HUES6 (cell line): ENCODE results near the gene AKR1B1.

Experiments used
- H3K27ac ChIP-seq: 2 replicates; pipeline ENCODE4 v1.7.0; 2013; ENCODE audit warnings: low read depth, mild to moderate bottlenecking, low read length, inconsistent platforms
- H3K27me3 ChIP-seq: 2 replicates; pipeline ENCODE4 v1.6.1; 2013; ENCODE audit warnings: low read length; ENCODE audit not compliant: control insufficient read depth, insufficient read depth
- H3K36me3 ChIP-seq: 2 replicates; pipeline ENCODE4 v1.6.1; 2013; ENCODE audit warnings: low read length; ENCODE audit not compliant: control insufficient read depth, insufficient read depth
- H3K4me1 ChIP-seq: 2 replicates; pipeline ENCODE4 v1.6.1; 2013; ENCODE audit warnings: low read length; ENCODE audit not compliant: control insufficient read depth, insufficient read depth
- H3K4me3 ChIP-seq: 2 replicates; pipeline ENCODE4 v1.5.1; 2013; ENCODE audit warnings: low read depth, low read length
- H3K9ac ChIP-seq: one replicate; pipeline ENCODE4 v1.6.1; 2013; ENCODE audit warnings: mild to moderate bottlenecking, low read length
- H3K9me3 ChIP-seq: 2 replicates; pipeline ENCODE4 v1.6.1; 2013; ENCODE audit warnings: low read depth, low read length; ENCODE audit not compliant: control insufficient read depth, insufficient read depth

The AKR1B1 gene

DNA sequence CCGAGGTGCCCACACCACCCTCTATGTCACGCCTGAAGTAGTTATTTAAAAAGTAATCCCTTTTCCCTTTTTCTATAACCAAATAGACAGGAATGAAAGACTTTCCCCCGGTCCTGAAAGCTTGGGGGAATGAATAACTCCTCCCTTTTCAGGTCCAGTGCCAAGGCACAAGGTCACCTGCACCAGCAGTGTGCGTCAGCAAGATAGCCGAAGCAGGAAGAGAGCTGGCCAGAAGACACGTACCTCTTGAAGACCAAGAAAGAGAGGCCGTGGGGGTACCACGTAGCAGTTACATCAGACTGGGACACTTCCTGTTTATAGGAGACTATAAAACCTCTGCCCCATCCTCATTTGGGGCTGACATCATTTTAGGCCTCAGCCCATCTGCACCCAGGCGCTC lies 10.7 kb upstream of the AKR1B1 start:
- Histone ChIP-seq H3K27ac (no peak overlapping the region), H3K9ac (no peak overlapping the region), H3K9me3 (peaks cover 4% of the 10 kb centered on the region; the same call in 1 of the 2 replicates), H3K4me1 (no peaks in the 10 kb centered on the region), H3K27me3 (no peaks in the 10 kb centered on the region), H3K36me3 (no peaks in the 10 kb centered on the region), H3K4me3 (no peak overlapping the region)

DNA sequence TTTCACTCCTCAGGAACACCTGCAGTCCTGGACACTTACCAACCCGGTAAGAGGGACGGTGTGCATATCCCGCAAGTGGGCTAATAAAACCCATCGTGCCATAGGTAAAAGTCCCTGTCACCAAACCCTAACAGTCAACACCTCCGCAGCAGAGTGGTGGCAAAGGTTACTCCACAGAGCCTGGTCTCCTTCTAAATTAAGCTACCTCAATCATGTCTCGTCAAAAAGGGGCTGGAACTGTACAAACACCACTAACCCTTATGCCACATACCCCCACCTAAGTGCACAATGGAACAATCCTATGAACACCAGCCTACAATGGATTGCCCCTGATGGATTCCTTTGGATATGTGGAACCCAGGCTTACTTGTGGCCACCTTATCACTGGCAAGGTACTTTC lies 9.6 kb upstream of the AKR1B1 start:
- Histone ChIP-seq H3K9ac (no peak overlapping the region), H3K27ac (no peak overlapping the region), H3K4me1 (no peaks in the 10 kb centered on the region), H3K27me3 (no peaks in the 10 kb centered on the region), H3K4me3 (no peak overlapping the region), H3K36me3 (no peaks in the 10 kb centered on the region), H3K9me3 (peaks cover 12% of the 10 kb centered on the region; the same call in 1 of the 2 replicates)

DNA sequence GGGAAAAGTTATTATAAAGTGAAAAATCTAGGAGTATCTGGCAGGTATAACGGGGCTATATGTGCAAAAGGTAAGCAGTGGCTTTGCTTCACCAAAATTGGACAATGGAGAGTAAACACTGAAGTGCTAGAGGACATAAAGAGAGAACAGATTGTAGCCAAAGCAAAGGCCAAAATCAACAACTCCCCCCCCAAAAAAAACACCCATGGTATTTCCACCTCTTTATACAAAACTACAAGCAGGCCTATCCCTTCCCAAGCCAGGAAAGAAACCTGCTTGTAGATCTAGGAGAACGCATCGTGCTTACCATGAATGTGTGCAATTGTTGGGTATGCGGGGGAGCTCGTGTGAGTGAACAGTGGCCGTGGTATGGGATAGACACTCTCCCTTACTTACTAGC lies 9.2 kb upstream of the AKR1B1 start:
- H3K27ac ChIP-seq: no peak overlapping the region
- H3K36me3 ChIP-seq: no peaks in the 10 kb centered on the region
- H3K4me3 ChIP-seq: no peak overlapping the region
- no peak overlapping the region for H3K9ac ChIP-seq
- H3K4me1 ChIP-seq: no peaks in the 10 kb centered on the region
- peaks cover 12% of the 10 kb centered on the region; the same call in 1 of the 2 replicates for H3K9me3 ChIP-seq
- H3K27me3 ChIP-seq: no peaks in the 10 kb centered on the region

DNA sequence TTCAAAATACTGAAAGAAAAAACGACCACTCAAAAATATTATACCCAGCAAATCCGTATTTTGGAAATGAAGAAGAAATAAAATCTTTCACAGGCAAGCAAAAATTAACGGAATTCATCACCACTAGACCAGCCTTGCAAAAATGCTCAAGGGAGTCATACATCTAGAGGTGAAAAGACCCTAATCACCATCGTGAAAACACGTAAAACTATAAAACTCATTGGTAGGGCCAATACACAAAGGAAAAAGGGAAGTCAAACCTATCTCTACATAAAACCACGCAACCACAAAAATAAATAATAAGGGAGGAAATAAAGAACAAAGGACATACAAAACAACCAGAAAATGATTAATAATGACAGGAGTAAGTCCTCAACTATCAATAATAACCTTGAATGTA lies 6.6 kb upstream of the AKR1B1 start:
- Histone ChIP-seq H3K27me3 (no peaks in the 10 kb centered on the region), H3K9me3 (peaks cover 12% of the 10 kb centered on the region; the same call in 1 of the 2 replicates)

DNA sequence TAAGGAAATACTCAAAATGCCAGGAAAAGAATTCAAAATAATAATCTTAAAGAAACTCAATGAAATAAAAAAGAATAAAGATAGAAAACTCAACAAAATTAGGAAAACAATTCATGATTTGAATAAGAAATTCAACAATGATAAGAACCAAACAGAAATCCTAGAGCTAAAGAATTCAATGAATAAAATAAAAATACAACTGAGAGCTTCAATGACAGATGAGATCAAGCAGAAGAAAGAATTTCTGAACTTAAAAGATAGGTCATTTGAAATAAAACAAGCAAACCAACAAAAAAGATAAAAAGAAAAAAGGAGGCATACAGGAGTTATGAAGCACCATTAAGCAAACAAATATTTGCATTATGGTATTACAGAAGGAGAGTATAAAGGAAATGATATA lies 5.6 kb upstream of the AKR1B1 start:
- Histone ChIP-seq H3K27ac (no peak overlapping the region), H3K4me1 (no peaks in the 10 kb centered on the region), H3K9ac (no peak overlapping the region), H3K36me3 (no peaks in the 10 kb centered on the region), H3K9me3 (peaks cover 12% of the 10 kb centered on the region; the same call in 1 of the 2 replicates), H3K27me3 (peaks cover 6% of the 10 kb centered on the region; the same call in 1 of the 2 replicates), H3K4me3 (no peak overlapping the region)

More for the DNA sequence above, 6.6 kb upstream of the AKR1B1 start:
- H3K27ac ChIP-seq: no peak overlapping the region
- no peaks in the 10 kb centered on the region for H3K4me1 ChIP-seq
- no peak overlapping the region for H3K9ac ChIP-seq
- H3K4me3 ChIP-seq: no peak overlapping the region
- H3K36me3 ChIP-seq: no peaks in the 10 kb centered on the region

DNA sequence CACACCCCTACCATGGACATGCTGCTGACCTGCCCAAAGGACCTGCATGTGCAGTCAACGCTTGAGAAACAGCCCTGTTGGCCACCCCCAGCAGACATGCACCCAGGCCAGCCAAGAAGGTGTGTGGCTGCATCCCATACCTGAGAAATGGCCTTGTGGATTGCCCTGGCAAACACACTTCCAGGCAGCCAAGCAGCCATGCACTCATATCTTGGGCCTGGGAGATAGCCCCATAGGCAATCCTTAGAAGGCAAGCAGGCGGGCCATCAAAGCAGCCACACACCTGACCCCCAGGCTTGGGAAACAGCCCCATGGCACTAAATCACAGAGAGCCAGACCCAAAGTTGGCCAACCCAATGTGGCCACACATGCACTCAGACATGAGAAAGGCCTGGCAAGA lies 4.9 kb upstream of the AKR1B1 start:
- H3K27ac ChIP-seq: no peak overlapping the region
- H3K9me3 ChIP-seq: peaks cover 12% of the 10 kb centered on the region; the same call in 1 of the 2 replicates
- no peaks in the 10 kb centered on the region for H3K36me3 ChIP-seq
- no peak overlapping the region for H3K4me3 ChIP-seq
- H3K9ac ChIP-seq: no peak overlapping the region
- H3K27me3 ChIP-seq: peaks cover 7% of the 10 kb centered on the region; the same call in 1 of the 2 replicates
- no peaks in the 10 kb centered on the region for H3K4me1 ChIP-seq

DNA sequence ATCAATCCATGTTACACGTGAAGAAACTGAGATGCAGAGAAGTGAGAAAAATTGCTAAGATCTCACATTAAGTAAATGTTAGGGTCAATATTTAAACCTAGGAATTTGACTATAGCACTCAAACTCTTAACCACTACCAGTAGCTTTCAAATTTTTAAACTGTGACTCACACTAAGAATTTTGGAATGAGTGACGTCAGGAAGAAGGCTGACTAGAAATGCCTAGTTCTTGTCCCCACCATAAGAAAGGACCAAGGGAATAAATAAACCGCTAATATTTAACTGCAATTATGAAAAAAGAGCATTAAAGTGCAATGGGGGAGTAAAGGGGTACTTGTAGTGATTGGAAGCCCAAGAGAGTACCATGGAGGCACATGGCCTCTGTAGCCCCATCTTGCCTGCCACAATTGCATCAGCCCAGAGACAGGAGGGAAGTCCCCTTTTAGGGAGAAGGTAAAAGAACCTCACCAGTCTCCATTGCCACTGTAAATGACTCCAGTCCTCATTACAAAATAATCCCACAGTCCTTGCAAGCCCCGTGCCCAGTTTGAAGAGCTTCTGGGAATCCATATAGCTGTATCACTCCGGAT lies 3.5 kb upstream of the AKR1B1 start:
- Histone ChIP-seq H3K4me3 (no peak overlapping the region), H3K27me3 (peaks cover 7% of the 10 kb centered on the region; the same call in 1 of the 2 replicates), H3K4me1 (peaks cover 4% of the 10 kb centered on the region; the same call in 1 of the 2 replicates), H3K9ac (no peak overlapping the region), H3K36me3 (0 out of 2 replicates have a peak, but pooled peaks cover under 1% of the 10 kb centered on the region), H3K9me3 (peaks cover 12% of the 10 kb centered on the region; the same call in 1 of the 2 replicates), H3K27ac (no peak overlapping the region)

DNA sequence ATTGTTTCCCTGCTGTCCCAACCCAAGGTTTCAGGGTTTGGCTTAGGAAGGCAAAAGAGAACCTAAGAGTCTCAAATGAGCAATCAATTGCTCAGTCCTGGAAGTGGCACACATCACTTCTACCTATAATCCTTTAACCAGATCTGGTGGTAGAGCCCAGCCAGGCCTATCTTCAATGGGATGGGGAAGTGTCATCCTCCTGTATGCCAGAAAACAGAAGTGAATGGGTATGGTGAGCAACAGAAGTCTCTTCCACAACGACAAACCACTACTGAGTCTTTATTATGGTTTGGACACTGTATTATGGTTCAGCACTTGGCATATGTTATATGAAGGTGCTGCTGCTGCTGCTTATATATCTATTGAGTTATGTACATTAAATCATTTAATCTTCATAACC lies 3.0 kb upstream of the AKR1B1 start:
- peaks cover 12% of the 10 kb centered on the region; the same call in 1 of the 2 replicates for H3K9me3 ChIP-seq
- H3K9ac ChIP-seq: no peak overlapping the region
- H3K4me3 ChIP-seq: no peak overlapping the region
- peaks cover 4% of the 10 kb centered on the region; the same call in 1 of the 2 replicates for H3K4me1 ChIP-seq
- peaks cover 7% of the 10 kb centered on the region; the same call in 1 of the 2 replicates for H3K27me3 ChIP-seq
- H3K27ac ChIP-seq: no peak overlapping the region
- peaks cover 5% of the 10 kb centered on the region; the same call in 1 of the 2 replicates for H3K36me3 ChIP-seq

DNA sequence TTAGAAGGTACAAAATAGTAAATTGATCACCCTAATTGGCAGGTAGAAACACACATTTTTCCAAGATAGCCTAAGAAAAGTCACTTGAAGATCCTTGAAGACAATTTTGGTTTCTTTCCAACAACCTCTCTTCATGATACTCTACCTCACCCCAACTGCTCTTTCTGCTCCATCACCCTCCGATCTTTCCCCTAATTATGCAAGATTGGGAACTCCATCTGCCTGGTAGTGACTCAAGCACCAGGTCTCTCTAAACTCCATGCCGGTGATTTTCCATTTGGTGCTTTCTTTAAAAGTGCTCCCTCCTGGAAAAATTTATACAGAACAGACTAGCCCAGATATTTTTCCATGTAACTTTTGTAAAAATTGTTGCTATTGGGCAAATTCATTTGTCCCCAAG lies 1.1 kb upstream of the AKR1B1 start:
- Histone ChIP-seq H3K27me3 (peaks cover 7% of the 10 kb centered on the region; the same call in 1 of the 2 replicates), H3K36me3 (peaks cover 15% of the 10 kb centered on the region), H3K9me3 (0 out of 2 replicates have a peak, but pooled peaks cover 8% of the 10 kb centered on the region), H3K27ac (no peak overlapping the region), H3K4me3 (no peak overlapping the region), H3K9ac (no peak overlapping the region), H3K4me1 (peaks cover 4% of the 10 kb centered on the region; the same call in 1 of the 2 replicates)

DNA sequence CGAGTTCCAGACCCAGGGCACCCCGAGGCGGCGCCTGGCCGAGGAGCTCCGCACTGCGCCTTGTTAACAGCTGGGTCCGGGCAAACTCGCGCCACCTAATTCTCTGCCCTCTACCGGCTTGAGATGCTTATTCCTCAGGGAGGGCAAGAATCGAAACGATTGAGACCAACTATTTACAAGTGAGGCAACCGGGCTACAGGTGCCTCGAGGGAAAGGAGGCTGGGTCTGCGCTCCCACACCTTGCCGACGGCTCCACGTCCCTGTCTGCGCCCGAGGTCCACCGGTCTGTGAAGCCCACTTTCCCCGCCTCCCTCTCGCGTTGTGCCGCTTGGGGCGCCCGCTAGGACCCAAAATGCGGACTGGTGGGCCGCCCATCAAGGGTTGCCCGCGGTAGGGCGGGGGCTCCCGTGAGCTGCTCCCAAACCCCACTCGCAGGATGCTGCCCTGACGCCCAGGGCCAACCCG lies 527 bp downstream of the AKR1B1 start:
- peak overlapping the region; percentile 66 for H3K4me3 ChIP-seq
- peaks cover 15% of the 10 kb centered on the region for H3K36me3 ChIP-seq
- H3K9me3 ChIP-seq: no peaks in the 10 kb centered on the region
- peaks cover 11% of the 10 kb centered on the region for H3K4me1 ChIP-seq
- peak overlapping the region; percentile 92 for H3K9ac ChIP-seq
- peaks cover 7% of the 10 kb centered on the region; the same call in 1 of the 2 replicates for H3K27me3 ChIP-seq
- peak overlapping the region; percentile 41; the same call in 1 of the 2 replicates for H3K27ac ChIP-seq

DNA sequence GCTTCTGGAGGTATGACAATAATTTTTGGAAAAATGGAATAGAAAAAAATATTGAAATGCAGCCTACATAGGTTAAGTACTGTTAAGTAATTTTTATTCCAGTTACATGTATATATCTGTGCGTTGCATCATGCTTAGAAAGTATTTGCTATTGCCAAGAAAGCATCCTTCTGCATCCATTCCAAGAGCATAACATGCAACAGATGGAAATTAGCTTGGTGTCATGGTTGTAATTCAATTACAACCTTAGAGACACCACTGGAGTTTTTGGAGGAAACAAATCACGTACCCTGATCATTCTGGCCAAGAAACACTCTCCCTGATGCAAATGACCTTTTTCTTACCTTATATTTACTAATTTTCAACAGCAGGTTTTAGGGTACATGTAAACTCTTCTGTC lies 1.7 kb downstream of the AKR1B1 start:
- H3K4me1 ChIP-seq: peaks cover 11% of the 10 kb centered on the region
- H3K27ac ChIP-seq: no peak overlapping the region
- peaks cover 7% of the 10 kb centered on the region; the same call in 1 of the 2 replicates for H3K27me3 ChIP-seq
- H3K9ac ChIP-seq: no peak overlapping the region
- no peak overlapping the region; the same call in 1 of the 2 replicates for H3K4me3 ChIP-seq
- H3K9me3 ChIP-seq: no peaks in the 10 kb centered on the region
- H3K36me3 ChIP-seq: peaks cover 22% of the 10 kb centered on the region
